GM12878 (cell line): ENCODE results near the gene KCNK1. TPM values are rescaled to one million over a fixed set of nuclear protein-coding genes. Genes with fewer than 3 reads are reported as not detected.
A peak's percentile ranks its signal among the peaks of the same experiment; 100 is the strongest.

Experiments used
- ATAC-seq: fragments of 200-7000 bp; cut with Tn5 transposase; 3 replicates; pipeline ENCODE4 v1.9.1; 2020; ENCODE audit warnings: mild to moderate bottlenecking, moderate library complexity
- BruUV-seq: library from RNA; stranded (reverse); fragments of 400-500 nt; replicated peaks from 2 replicates; lab custom pipeline; 2021; lab: Mats Ljungman, UMichigan
- CTCF ChIA-PET: fragments of 300-600 bp; sonication (Branson Sonifier 250); formaldehyde crosslinking; extraction: SDS; loops from one replicate; lab custom pipeline; 2021; ENCODE audit warnings: inconsistent platforms; lab: Yijun Ruan, JAX
- POLR2A ChIA-PET: fragments of 350-600 bp; formaldehyde crosslinking; extraction: SDS; loops from one replicate; lab custom pipeline; 2021; ENCODE audit warnings: inconsistent platforms; lab: Charles Lee
- RAD21 ChIA-PET: fragments of 300-600 bp; sonication (Branson Sonifier 250); formaldehyde crosslinking; loops from one replicate; lab custom pipeline; 2023; ENCODE audit warnings: antibody characterized with exemption; ENCODE audit not compliant: unreplicated experiment; lab: Charles Lee
- SMC1A ChIA-PET: fragments of 300-600 bp; sonication (Branson Sonifier 250); formaldehyde crosslinking; loops from one replicate; lab custom pipeline; 2023; ENCODE audit not compliant: unreplicated experiment, uncharacterized antibody; lab: Charles Lee
- DNase-seq: peaks from one replicate; pipeline ENCODE4 v3.0.0-alpha.2; 2011; ENCODE audit warnings: low read depth, low spot score
- FAIRE-seq: peaks from 3 replicates; lab custom pipeline; 2011; peaks lifted over from hg19 to GRCh38; lab: Jason Lieb, UNC
- H2AFZ ChIP-seq: 2 replicates; pipeline ENCODE4 v1.6.0; 2011; ENCODE audit warnings: low read depth, low read length, control low read depth; ENCODE audit not compliant: control insufficient read depth
- H3K27ac ChIP-seq: 2 replicates; pipeline ENCODE4 v1.5.1; 2011; ENCODE audit warnings: control low read depth; ENCODE audit not compliant: control insufficient read depth, insufficient read depth
- H3K27me3 ChIP-seq, 2 experiments: replicated peaks in 1 of 2; 2 replicates each; pipeline versions ENCODE4 v1.6.0 to v1.6.1; 2011; ENCODE audit warnings: low read length in 1 of 2; ENCODE audit not compliant: control insufficient read depth in 2 of 2, insufficient read depth in 2 of 2
- H3K36me3 ChIP-seq, 2 experiments: 2 replicates each; pipeline ENCODE4 v1.5.1; 2011; ENCODE audit warnings: low read length in 1 of 2; ENCODE audit not compliant: control insufficient read depth in 2 of 2, insufficient read depth in 2 of 2
- H3K4me1 ChIP-seq: 2 replicates; pipeline ENCODE4 v1.6.1; 2011; ENCODE audit warnings: mild to moderate bottlenecking, low read length, moderate library complexity, mixed read lengths; ENCODE audit not compliant: control insufficient read depth, insufficient read depth
- H3K4me2 ChIP-seq: 2 replicates; pipeline ENCODE4 v1.6.0; 2011; ENCODE audit warnings: control low read depth; ENCODE audit not compliant: control insufficient read depth, insufficient read depth
- H3K4me3 ChIP-seq: fragments of 200-600 bp; sonication (generic); 2 replicates; pipeline ENCODE4 v1.5.1; 2016
- H3K79me2 ChIP-seq: 2 replicates; pipeline ENCODE4 v1.6.0; 2011; ENCODE audit warnings: low read length; ENCODE audit not compliant: control insufficient read depth, insufficient read depth
- H3K9ac ChIP-seq: 2 replicates; pipeline ENCODE4 v1.8.0; 2011; ENCODE audit warnings: low read length, control low read depth, mixed read lengths; ENCODE audit not compliant: control insufficient read depth, insufficient read depth
- H3K9me3 ChIP-seq: replicated peaks from 3 replicates; pipeline ENCODE4 v1.5.1; 2011; ENCODE audit warnings: mild to moderate bottlenecking, low read length; ENCODE audit not compliant: control insufficient read depth, insufficient read depth
- H4K20me1 ChIP-seq: 2 replicates; pipeline ENCODE4 v1.6.0; 2011; ENCODE audit not compliant: control insufficient read depth, insufficient read depth
- ASH2L ChIP-seq: fragments of 300-600, 200-600 bp; sonication (generic); IDR thresholded peaks from 2 replicates; pipeline ENCODE4 v1.6.1; 2017; ENCODE audit warnings: low read depth, mild to moderate bottlenecking, borderline replicate concordance
- EZH2 ChIP-seq: IDR thresholded peaks from 2 replicates; pipeline ENCODE4 v1.6.1; 2012; ENCODE audit warnings: low read depth, mild to moderate bottlenecking, control low read depth, inconsistent platforms, low read length, borderline replicate concordance; ENCODE audit not compliant: control insufficient read depth
- FOXM1 ChIP-seq: IDR thresholded peaks from 2 replicates; pipeline ENCODE4 v1.6.1; 2012; ENCODE audit warnings: low read depth, mild to moderate bottlenecking, inconsistent platforms, low read length, moderate library complexity
- HSF1 ChIP-seq: fragments of 150-350 bp; IDR thresholded peaks from 2 replicates; pipeline ENCODE4 v1.6.1; 2014; ENCODE audit warnings: mild to moderate bottlenecking, low read depth, low read length
- IRF4 ChIP-seq: IDR thresholded peaks from 2 replicates; pipeline ENCODE4 v1.6.1; 2011; ENCODE audit warnings: low read depth, low read length
- JUNB ChIP-seq: IDR thresholded peaks from 2 replicates; pipeline ENCODE4 v1.6.1; 2016; ENCODE audit warnings: antibody characterized with exemption, mild to moderate bottlenecking
- KAT2A ChIP-seq: conservative IDR thresholded peaks from 2 replicates; pipeline ENCODE4 v1.6.1; 2011; ENCODE audit warnings: low read depth, low read length; ENCODE audit not compliant: control insufficient read depth
- NBN ChIP-seq: fragments of 450-650 bp; IDR thresholded peaks from 2 replicates; pipeline ENCODE4 v1.6.1; 2016
- NFXL1 ChIP-seq: fragments of 450-650 bp; IDR thresholded peaks from 2 replicates; pipeline ENCODE4 v1.6.1; 2017; ENCODE audit warnings: antibody characterized with exemption, mild to moderate bottlenecking, borderline replicate concordance
- PBX3 ChIP-seq: IDR thresholded peaks from 2 replicates; pipeline ENCODE4 v1.6.1; 2011; ENCODE audit warnings: mild to moderate bottlenecking, low read depth, low read length, moderate library complexity; ENCODE audit not compliant: insufficient replicate concordance
- RAD51 ChIP-seq: fragments of 450-650 bp; IDR thresholded peaks from 2 replicates; pipeline ENCODE4 v1.6.1; 2016; ENCODE audit warnings: moderate library complexity, mild to moderate bottlenecking, inconsistent platforms
- RB1 ChIP-seq: fragments of 450-650 bp; formaldehyde crosslinking; IDR thresholded peaks from 2 replicates; pipeline ENCODE4 v1.6.1; 2017; ENCODE audit warnings: mild to moderate bottlenecking, borderline replicate concordance
- REST ChIP-seq: IDR thresholded peaks from 2 replicates; pipeline ENCODE4 v1.6.1; 2012; ENCODE audit warnings: mild to moderate bottlenecking, low read depth, low read length
- RUNX3 ChIP-seq: IDR thresholded peaks from 2 replicates; pipeline ENCODE4 v1.6.1; 2012; ENCODE audit warnings: low read length, inconsistent platforms
- TAF1 ChIP-seq: IDR thresholded peaks from 2 replicates; pipeline ENCODE4 v1.6.1; 2011; ENCODE audit warnings: mild to moderate bottlenecking, low read depth, low read length, borderline replicate concordance
- TCF7 ChIP-seq: IDR thresholded peaks from 2 replicates; pipeline ENCODE4 v1.6.1; 2014; ENCODE audit warnings: antibody characterized with exemption, borderline replicate concordance
- ZBED1 ChIP-seq: IDR thresholded peaks from 2 replicates; pipeline ENCODE4 v1.6.1; 2016; ENCODE audit warnings: borderline replicate concordance
- WGBS: methylation state at CpG from one replicate; pipeline ENCODE4 v1.1.6; 2016; ENCODE audit warnings: low lambda C conversion rate; ENCODE audit not compliant: insufficient replicate concordance, insufficient coverage; ENCODE audit errors: missing lambda C conversion rate; 5-methylcytosine and 5-hydroxymethylcytosine counted together
- in situ Hi-C: fragments of 300-500 bp; cut with MboI; formaldehyde crosslinking; loops from 9 replicates; pipeline ENCODE4 v1.14.3; 2018; ENCODE audit warnings: mixed read lengths
- intact Hi-C: fragments of 100-400 bp; cut with micrococcal nuclease; formaldehyde crosslinking; loops from one replicate; pipeline ENCODE4 v1.14.2; 2022; ENCODE audit not compliant: unreplicated experiment
- polyA plus RNA-seq, 11 experiments: library from polyadenylated mRNA; depleted of rRNA in 4 of 11; unstranded in 6 of 11; stranded (reverse) in 5 of 11; fragments of >200 nt; fragmentation: Nextera tagmentation in 4 of 11; fragmentation: Illumina TruSeq in 1 of 11; extraction: Ambion mirVana in 4 of 11; extraction: Trizol in 1 of 11; gene quantifications; 1 replicate in 1 of 11; 2 replicates in 10 of 11; pipeline versions ENCODE4 v1.2.1 to v1.2.3, GENCODE V29; 2011 to 2016; ENCODE audit warnings: inconsistent platforms in 2 of 11, missing spikeins in 2 of 11, low read depth in 1 of 11
- total RNA-seq, 4 experiments: library from RNA; depleted of rRNA in 3 of 4; stranded (reverse); fragments of >200 nt in 3 of 4; fragmentation: Illumina TruSeq in 1 of 4; extraction: Trizol in 1 of 4; gene quantifications; 2 replicates each; pipeline versions ENCODE4 v1.2.1 to v1.2.3, GENCODE V29; 2013 to 2021

The KCNK1 gene
- total and polyA plus RNA-seq, 10 of the 15 experiments (the other 5 are each of a cell fraction or from before 2014, with no cell fraction given): 9.4 to 27.6 (median 15.1) TPM

GRCh38 chr1:233598891-233599541 is 14.9 kb upstream of the KCNK1 start:
- peak; percentile 82 for ATAC-seq
- peak overlapping the region; percentile 96 for H3K4me2 ChIP-seq
- TF ChIP-seq NFXL1 (no peak), HSF1 (no peak), PBX3 (peak; percentile 90), NBN (peak; percentile 70; the same call in 1 of the 2 replicates), JUNB (peak; percentile 94), ZBED1 (peak; percentile 88), TAF1 (no peak), RB1 (no peak), EZH2 (no peak), KAT2A (no peak), RUNX3 (peak; percentile 94), REST (no peak), RAD51 (peak; percentile 33; the same call in 1 of the 2 replicates), IRF4 (peak; percentile 53; the same call in 1 of the 2 replicates), ASH2L (0 out of 2 replicates have a peak, but pooled peaks have one; percentile 26), FOXM1 (peak; percentile 98), TCF7 (peak; percentile 97)

More at GRCh38 chr1:233598891-233599541, 14.9 kb upstream of the KCNK1 start:
- POLR2A ChIA-PET: interaction anchor here (0.5 to 5.3 kb wide), 10 partner anchors 11 to 951 kb away, joined by 3 to 27 read pairs (median 4); partner anchors contain the start of gene KCNK1
- Histone ChIP-seq H3K9me3 (no peaks in the 10 kb centered on the region; the same call in 2 of the 3 replicates), H3K36me3 (no peaks in the 10 kb centered on the region), H4K20me1 (no peaks in the 10 kb centered on the region), H3K4me1 (peaks cover 30% of the 10 kb centered on the region), H3K4me3 (peak overlapping the region; percentile 33; the same call in 1 of the 2 replicates), H3K79me2 (no peaks in the 10 kb centered on the region), H3K27ac (peak overlapping the region; percentile 96), H3K9ac (peak overlapping the region; percentile 67), H2AFZ (peak overlapping the region; percentile 45), H3K27me3 (no peaks in the 10 kb centered on the region)
- WGBS: 2% methylated on average over 8 of the region's 8 CpGs
- intact Hi-C loops: loop anchor here (1.0 to 2.0 kb wide), 5 partner anchors 15 to 192 kb away; partner anchors contain the start of gene KCNK1
- FAIRE-seq (peak; percentile 75), DNase-seq (peak; percentile 76)
- RAD21 ChIA-PET: interaction anchor here (0.9 to 6.0 kb wide), 16 partner anchors 10 to 158 kb away, joined by 3 to 69 read pairs (median 6); partner anchors contain the start of gene KCNK1
- CTCF ChIA-PET: interaction anchor here (1.0 to 5.6 kb wide), 8 partner anchors 16 to 192 kb away, joined by 3 to 24 read pairs (median 5); no protein-coding TSS in a partner anchor
- SMC1A ChIA-PET: interaction anchor here (1.0 to 7.1 kb wide), 21 partner anchors 8 to 158 kb away, joined by 3 to 39 read pairs (median 6); partner anchors contain the start of gene KCNK1
- BruUV-seq: no TSS peak
- in situ Hi-C loops: no loop called here
